HEK293 (cell line): ENCODE results near the gene PDZRN3.

ENCODE experiments used
- CTCF ChIA-PET: fragments of 350-600 bp; formaldehyde crosslinking; extraction: SDS; loops from one replicate; lab custom pipeline; 2021; ENCODE audit warnings: antibody characterized with exemption; lab: Yijun Ruan, JAX
- POLR2A ChIA-PET: fragments of 300-600 bp; formaldehyde crosslinking; extraction: SDS; loops from one replicate; lab custom pipeline; 2020; ENCODE audit warnings: antibody characterized with exemption, inconsistent platforms; lab: Yijun Ruan, JAX
- H3K27ac ChIP-seq: fragments of 200-500 bp; sonication (Bioruptor generic); 2 replicates; pipeline ENCODE4 v1.5.1; 2014; ENCODE audit warnings: low read depth, low read length, control low read depth, inconsistent platforms; ENCODE audit errors: extremely low read depth
- H3K36me3 ChIP-seq, 2 experiments: fragments of 200-500 bp in 1 of 2; sonication (Bioruptor generic) in 1 of 2; 1 replicate in 1 of 2; 2 replicates in 1 of 2; pipeline ENCODE4 v1.5.1; 2014 to 2017; ENCODE audit warnings: inconsistent platforms in 2 of 2, low read length in 2 of 2; ENCODE audit not compliant: control insufficient read depth in 2 of 2, insufficient read depth in 1 of 2
- H3K4me1 ChIP-seq: fragments of 200-500 bp; sonication (Bioruptor generic); 2 replicates; pipeline ENCODE4 v1.5.1; 2014; ENCODE audit warnings: mild to moderate bottlenecking, low read length, inconsistent platforms; ENCODE audit not compliant: control insufficient read depth, insufficient read depth
- H3K4me3 ChIP-seq: 2 replicates; pipeline ENCODE4 v1.5.1; 2011; ENCODE audit warnings: low read depth, mild to moderate bottlenecking, control low read depth, low read length, moderate library complexity
- H3K9me3 ChIP-seq: fragments of 200-500 bp; sonication (Bioruptor generic); 2 replicates; pipeline ENCODE4 v1.5.1; 2014; ENCODE audit warnings: low read depth, low read length, inconsistent platforms; ENCODE audit not compliant: control insufficient read depth, insufficient read depth
- BCL11A ChIP-seq: fragments of 450-650 bp; formaldehyde crosslinking; IDR thresholded peaks from 2 replicates; pipeline ENCODE4 v1.5.1; 2016; ENCODE audit warnings: low read depth, missing biosample characterization, missing genetic modification characterization
- GLI2 ChIP-seq: fragments of 450-650 bp; formaldehyde crosslinking; IDR thresholded peaks from 2 replicates; pipeline ENCODE4; 2017; ENCODE audit warnings: missing biosample characterization, missing genetic modification characterization, low read depth, borderline replicate concordance
- PRDM10 ChIP-seq: fragments of 450-650 bp; formaldehyde crosslinking; IDR thresholded peaks from 2 replicates; pipeline ENCODE4 v1.5.1; 2016; ENCODE audit warnings: missing biosample characterization, missing genetic modification characterization
- PRDM4 ChIP-seq: fragments of 450-650 bp; formaldehyde crosslinking; IDR thresholded peaks from 2 replicates; pipeline ENCODE4 v1.5.1; 2017; ENCODE audit warnings: missing biosample characterization, missing genetic modification characterization
- PRDM6 ChIP-seq: fragments of 450-650 bp; formaldehyde crosslinking; IDR thresholded peaks from 2 replicates; pipeline ENCODE4 v1.5.1; 2017; ENCODE audit warnings: missing biosample characterization, missing genetic modification characterization
- SP7 ChIP-seq: fragments of 450-650 bp; formaldehyde crosslinking; IDR thresholded peaks from 2 replicates; pipeline ENCODE4 v1.5.1; 2016; ENCODE audit warnings: missing biosample characterization, missing genetic modification characterization
- ZBTB48 ChIP-seq: fragments of 450-650 bp; formaldehyde crosslinking; IDR thresholded peaks from 2 replicates; pipeline ENCODE4 v1.5.1; 2016; ENCODE audit warnings: missing biosample characterization, missing genetic modification characterization
- ZBTB7A ChIP-seq: fragments of 450-650 bp; formaldehyde crosslinking; IDR thresholded peaks from 2 replicates; pipeline ENCODE4 v1.5.1; 2016; ENCODE audit warnings: low read depth, missing biosample characterization, missing genetic modification characterization
- ZNF138 ChIP-seq: fragments of 450-650 bp; formaldehyde crosslinking; IDR thresholded peaks from 2 replicates; pipeline ENCODE4 v1.5.1; 2016; ENCODE audit warnings: missing biosample characterization, missing genetic modification characterization, borderline replicate concordance
- ZNF148 ChIP-seq: fragments of 450-650 bp; formaldehyde crosslinking; IDR thresholded peaks from 2 replicates; pipeline ENCODE4 v1.5.0; 2017; ENCODE audit warnings: missing biosample characterization, missing genetic modification characterization, borderline replicate concordance
- ZNF175 ChIP-seq: fragments of 450-650 bp; formaldehyde crosslinking; IDR thresholded peaks from 2 replicates; pipeline ENCODE4 v1.5.1; 2016; ENCODE audit warnings: missing biosample characterization, missing genetic modification characterization
- ZNF23 ChIP-seq: fragments of 450-650 bp; formaldehyde crosslinking; IDR thresholded peaks from 2 replicates; pipeline ENCODE4 v1.5.1; 2016; ENCODE audit warnings: missing biosample characterization, missing genetic modification characterization, borderline replicate concordance
- ZNF302 ChIP-seq: fragments of 450-650 bp; formaldehyde crosslinking; IDR thresholded peaks from 2 replicates; pipeline ENCODE4 v1.5.1; 2016; ENCODE audit warnings: missing biosample characterization, missing genetic modification characterization, low read depth
- ZNF394 ChIP-seq: fragments of 450-650 bp; formaldehyde crosslinking; IDR thresholded peaks from 2 replicates; pipeline ENCODE4 v1.5.1; 2016; ENCODE audit warnings: missing biosample characterization, missing genetic modification characterization, mild to moderate bottlenecking, moderate library complexity, borderline replicate concordance
- ZNF513 ChIP-seq: fragments of 450-650 bp; IDR thresholded peaks from 2 replicates; pipeline ENCODE4 v1.5.1; 2018; ENCODE audit warnings: missing biosample characterization, missing genetic modification characterization
- ZNF548 ChIP-seq: fragments of 450-650 bp; formaldehyde crosslinking; IDR thresholded peaks from 2 replicates; pipeline ENCODE4 v1.5.1; 2016; ENCODE audit warnings: missing biosample characterization, missing genetic modification characterization
- ZNF555 ChIP-seq: fragments of 450-650 bp; formaldehyde crosslinking; conservative IDR thresholded peaks from 2 replicates; pipeline ENCODE4 v1.5.1; 2017; ENCODE audit warnings: missing biosample characterization, mild to moderate bottlenecking, missing genetic modification characterization, inconsistent platforms
- ZNF621 ChIP-seq: fragments of 450-650 bp; formaldehyde crosslinking; IDR thresholded peaks from 2 replicates; pipeline ENCODE4 v1.5.1; 2017; ENCODE audit warnings: missing biosample characterization, missing genetic modification characterization
- ZNF704 ChIP-seq: fragments of 450-650 bp; formaldehyde crosslinking; IDR thresholded peaks from 2 replicates; pipeline ENCODE4 v1.5.1; 2016; ENCODE audit warnings: missing biosample characterization, missing genetic modification characterization
- ZNF747 ChIP-seq: fragments of 450-650 bp; formaldehyde crosslinking; IDR thresholded peaks from 2 replicates; pipeline ENCODE4 v1.5.1; 2016; ENCODE audit warnings: missing biosample characterization, missing genetic modification characterization
- ZNF76 ChIP-seq: fragments of 450-650 bp; formaldehyde crosslinking; IDR thresholded peaks from 2 replicates; pipeline ENCODE4; 2016; ENCODE audit warnings: low read depth, missing biosample characterization, missing genetic modification characterization, borderline replicate concordance
- ZNF837 ChIP-seq: fragments of 450-650 bp; formaldehyde crosslinking; IDR thresholded peaks from 2 replicates; pipeline ENCODE4 v1.5.1; 2016; ENCODE audit warnings: missing biosample characterization, missing genetic modification characterization
- ZNF843 ChIP-seq: fragments of 450-650 bp; formaldehyde crosslinking; IDR thresholded peaks from 2 replicates; pipeline ENCODE4 v1.5.1; 2016; ENCODE audit warnings: missing biosample characterization, missing genetic modification characterization

PDZRN3 gene

GRCh38 chr3:73535931-73536330, 88.8 kb downstream of the PDZRN3 start (continued):
- no peak for TF ChIP-seq PRDM4 (tag by site-specific recombination)

- POLR2A ChIA-PET: no interaction called here
These were observed 89.6 kb downstream of the PDZRN3 start for GRCh38 chr3:73535137-73535536.

GRCh38 chr3:73530022-73530396, 94.7 kb downstream of the PDZRN3 start:
- Histone ChIP-seq H3K4me1 (no peaks in the 10 kb centered on the region), H3K27ac (no peak overlapping the region)
- POLR2A ChIA-PET: no interaction called here
- TF ChIP-seq ZNF704 (tag by site-specific recombination): no peak
- TF ChIP-seq ZNF148 (tag by site-specific recombination): no peak
- TF ChIP-seq ZNF513 (tag by site-specific recombination): no peak
- TF ChIP-seq ZNF302 (tag by site-specific recombination): no peak
- no peak for TF ChIP-seq ZNF621 (tag by site-specific recombination)
- no peak for TF ChIP-seq BCL11A (tag by site-specific recombination)
- TF ChIP-seq ZBTB48 (tag by site-specific recombination): no peak
- no peak for TF ChIP-seq PRDM10 (tag by site-specific recombination)
- no peak for TF ChIP-seq ZBTB7A (tag by site-specific recombination)
- no peak for TF ChIP-seq ZNF548 (tag by site-specific recombination)
- TF ChIP-seq, all 188 proteins: peak for 0
- Histone ChIP-seq H3K4me3 (no peak overlapping the region), H3K9me3 (no peaks in the 10 kb centered on the region), H3K36me3 (no peaks in the 10 kb centered on the region)
- CTCF ChIA-PET: interaction anchor here (1.4 kb wide), 1 partner anchor 22 kb away, joined by 3 read pairs; no protein-coding TSS in a partner anchor

More at GRCh38 chr3:73535137-73535536, 89.6 kb downstream of the PDZRN3 start:
- CTCF ChIA-PET: no interaction called here
- Histone ChIP-seq H3K9me3 (no peaks in the 10 kb centered on the region), H3K4me3 (no peak overlapping the region), H3K27ac (no peak overlapping the region), H3K36me3 (no peaks in the 10 kb centered on the region), H3K4me1 (no peaks in the 10 kb centered on the region)
- no peak for TF ChIP-seq ZNF747 (tag by site-specific recombination)
- no peak for TF ChIP-seq ZNF23 (tag by site-specific recombination)
- TF ChIP-seq ZNF138 (tag by site-specific recombination): no peak
- TF ChIP-seq PRDM6: no peak
- TF ChIP-seq ZNF548 (tag by site-specific recombination): no peak
- TF ChIP-seq ZNF76 (tag by site-specific recombination): no peak
- no peak for TF ChIP-seq SP7 (tag by site-specific recombination)
- no peak for TF ChIP-seq ZNF837
- TF ChIP-seq ZNF175 (tag by site-specific recombination): no peak
- no peak for TF ChIP-seq ZNF394 (tag by site-specific recombination)
- TF ChIP-seq GLI2 (tag by site-specific recombination): no peak
- no peak for TF ChIP-seq ZNF621 (tag by site-specific recombination)
- no peak for TF ChIP-seq ZNF843 (tag by site-specific recombination)
- TF ChIP-seq ZNF555 (tag by site-specific recombination): no peak
